Lower leg skin (tissue), 4 donors: ENCODE measurements around the gene PSMD2. TPM values are rescaled to one million over a fixed set of nuclear protein-coding genes. Genes with fewer than 3 reads are reported as not detected.

Experiments used
- total RNA-seq, 4 donors: library from RNA; depleted of rRNA; stranded (reverse); fragments of >200 nt; gene quantifications; one replicate each; pipeline ENCODE4 v1.1.0, GENCODE V29; 2016

Gene PSMD2
- total RNA-seq, 4 donors from 2014 or later = 194 to 263 (median 211) TPM

Other genes with a start within 250 kb of the PSMD2 start
- not detected for gene HTR3C, start 246.2 kb upstream of the PSMD2 start, total RNA-seq
- gene HTR3E, start 202.2 kb upstream of the PSMD2 start, total RNA-seq = not detected
- gene EIF2B5, start 163.9 kb upstream of the PSMD2 start, total RNA-seq = 10 to 100 TPM; 36.5 to 52.5 (median 40.1) TPM
- 10 to 100 TPM; 37.9 to 81.9 (median 42.4) TPM for gene DVL3, start 143.9 kb upstream of the PSMD2 start, total RNA-seq
- gene AP2M1, start 124.4 kb upstream of the PSMD2 start, total RNA-seq = 100 to 1,000 TPM; 109 to 168 (median 122) TPM
- gene ABCF3, start 113.0 kb upstream of the PSMD2 start, total RNA-seq = 10 to 100 TPM; 47.6 to 62.9 (median 53.6) TPM
- not detected for gene VWA5B2, start 69.7 kb upstream of the PSMD2 start, total RNA-seq
- gene ALG3, start 50.3 kb upstream of the PSMD2 start, total RNA-seq = 10 to 100 TPM; 41.7 to 53.6 (median 46.2) TPM
- gene EEF1AKMT4, start 49.6 kb upstream of the PSMD2 start, total RNA-seq = 1 to 10 TPM; 4.3 to 7.7 (median 6.1) TPM
- gene CAMK2N2, start 37.7 kb upstream of the PSMD2 start, total RNA-seq = not detected
- not detected for gene ECE2, start 23.2 kb upstream of the PSMD2 start, total RNA-seq
- gene EIF4G1, start 15.4 kb downstream of the PSMD2 start, total RNA-seq = 100 to 1,000 TPM; 418 to 445 (median 433) TPM
- gene FAM131A, start 38.4 kb downstream of the PSMD2 start, total RNA-seq = 10 to 100 TPM; 60.3 to 81.7 (median 66.9) TPM
- gene CLCN2, start 62.4 kb downstream of the PSMD2 start, total RNA-seq = 1 to 10 TPM; 1.7 to 6.0 (median 4.0) TPM
- 10 to 100 TPM; 54.7 to 95.9 (median 66.8) TPM for gene POLR2H, start 62.5 kb downstream of the PSMD2 start, total RNA-seq
- 1 to 10 TPM in 1 of 4 donors, under 1 TPM in 2, not detected in 1; 0.36 to 1.3 (median 0.37) TPM for gene THPO, start 79.0 kb downstream of the PSMD2 start, total RNA-seq
- 1 to 10 TPM; 3.3 to 5.2 (median 4.3) TPM for gene CHRD, start 80.8 kb downstream of the PSMD2 start, total RNA-seq